Activated naive CD4-positive, alpha-beta T cell treated with anti-CD3 and anti-CD28 coated beads, Interleukin-2, amount 50 U/mL, for 24 hours (primary cell): ENCODE results near the gene HOXB1.
"Not testable (repeated sequence)": the region's sequence is repeated elsewhere in the genome, so short reads cannot be mapped to it uniquely, and the experiment has no call there.

Experiments used
- H3K27ac Mint-ChIP-seq: one replicate; pipeline ENCODE4 v1.8.0; 2021; ENCODE audit warnings: mild to moderate bottlenecking, mixed read lengths
- H3K27me3 Mint-ChIP-seq: one replicate; pipeline ENCODE4 v1.8.0; 2021; ENCODE audit warnings: mixed read lengths
- H3K36me3 Mint-ChIP-seq: one replicate; pipeline ENCODE4 v1.8.0; 2021; ENCODE audit warnings: mixed read lengths
- H3K4me1 Mint-ChIP-seq: one replicate; pipeline ENCODE4 v1.8.0; 2021; ENCODE audit warnings: mixed read lengths
- H3K4me3 Mint-ChIP-seq: one replicate; pipeline ENCODE4 v1.8.0; 2021; ENCODE audit warnings: mild to moderate bottlenecking, mixed read lengths
- H3K9me3 Mint-ChIP-seq: one replicate; pipeline ENCODE4 v1.8.0; 2021; ENCODE audit warnings: mixed read lengths

The HOXB1 gene

GRCh38 chr17:48543107-48543853 is 12.5 kb upstream of the HOXB1 start:
- H3K27ac Mint-ChIP-seq, result peak overlapping the region; percentile 100
- peaks cover 55% of the 10 kb centered on the region for H3K4me1 Mint-ChIP-seq
- peaks cover 1% of the 10 kb centered on the region for H3K27me3 Mint-ChIP-seq

GRCh38 chr17:48542698-48543106 is 11.9 kb upstream of the HOXB1 start:
- Mint-ChIP-seq H3K27me3 (peaks cover 1% of the 10 kb centered on the region), H3K4me1 (peaks cover 49% of the 10 kb centered on the region), H3K9me3 (no peaks in the 10 kb centered on the region), H3K36me3 (peaks cover 1% of the 10 kb centered on the region), H3K27ac (peak overlapping the region; percentile 100), H3K4me3 (peak overlapping the region; percentile 97)

More at GRCh38 chr17:48543107-48543853, 12.5 kb upstream of the HOXB1 start:
- Mint-ChIP-seq H3K9me3 (no peaks in the 10 kb centered on the region), H3K36me3 (peaks cover 1% of the 10 kb centered on the region), H3K4me3 (peak overlapping the region; percentile 97)

GRCh38 chr17:48542114-48542656 is 11.4 kb upstream of the HOXB1 start:
- peak overlapping the region; percentile 100 for H3K27ac Mint-ChIP-seq
- peaks cover 1% of the 10 kb centered on the region for H3K27me3 Mint-ChIP-seq
- H3K4me3 Mint-ChIP-seq, result peak overlapping the region; percentile 97
- peaks cover 44% of the 10 kb centered on the region for H3K4me1 Mint-ChIP-seq
- H3K9me3 Mint-ChIP-seq, result no peaks in the 10 kb centered on the region
- peaks cover 1% of the 10 kb centered on the region for H3K36me3 Mint-ChIP-seq

GRCh38 chr17:48541577-48542113 is 10.8 kb upstream of the HOXB1 start:
- H3K36me3 Mint-ChIP-seq, result peaks cover 1% of the 10 kb centered on the region
- H3K9me3 Mint-ChIP-seq, result no peaks in the 10 kb centered on the region
- H3K27me3 Mint-ChIP-seq, result peaks cover 1% of the 10 kb centered on the region
- H3K4me3 Mint-ChIP-seq, result peak overlapping the region; percentile 97
- H3K27ac Mint-ChIP-seq, result peak overlapping the region; percentile 100
- H3K4me1 Mint-ChIP-seq, result peaks cover 41% of the 10 kb centered on the region

- peaks cover 1% of the 10 kb centered on the region for H3K27me3 Mint-ChIP-seq
- peaks cover 1% of the 10 kb centered on the region for H3K36me3 Mint-ChIP-seq
- H3K9me3 Mint-ChIP-seq, result no peaks in the 10 kb centered on the region
- H3K4me1 Mint-ChIP-seq, result peaks cover 35% of the 10 kb centered on the region
- peak overlapping the region; percentile 97 for H3K4me3 Mint-ChIP-seq
- peak overlapping the region; percentile 100 for H3K27ac Mint-ChIP-seq
Measured at GRCh38 chr17:48541036-48541576, 10.3 kb upstream of the HOXB1 start.

GRCh38 chr17:48540213-48540612 is 9.4 kb upstream of the HOXB1 start:
- peaks cover 1% of the 10 kb centered on the region for H3K27me3 Mint-ChIP-seq
- peaks cover 1% of the 10 kb centered on the region for H3K36me3 Mint-ChIP-seq
- no peaks in the 10 kb centered on the region for H3K9me3 Mint-ChIP-seq
- peaks cover 26% of the 10 kb centered on the region for H3K4me1 Mint-ChIP-seq
- no peak overlapping the region for H3K27ac Mint-ChIP-seq
- H3K4me3 Mint-ChIP-seq, result peak overlapping the region; percentile 73

- no peaks in the 10 kb centered on the region for H3K9me3 Mint-ChIP-seq
- H3K36me3 Mint-ChIP-seq, result peaks cover 1% of the 10 kb centered on the region
- H3K4me3 Mint-ChIP-seq, result no peak overlapping the region
- peaks cover 19% of the 10 kb centered on the region for H3K4me1 Mint-ChIP-seq
- H3K27me3 Mint-ChIP-seq, result peaks cover 1% of the 10 kb centered on the region
- H3K27ac Mint-ChIP-seq, result no peak overlapping the region
Measured at GRCh38 chr17:48539177-48539576, 8.4 kb upstream of the HOXB1 start.

- H3K27me3 Mint-ChIP-seq, result no peaks in the 10 kb centered on the region
- no peak overlapping the region for H3K27ac Mint-ChIP-seq
- no peaks in the 10 kb centered on the region for H3K9me3 Mint-ChIP-seq
- peaks cover 15% of the 10 kb centered on the region for H3K4me1 Mint-ChIP-seq
- H3K4me3 Mint-ChIP-seq, result no peak overlapping the region
- H3K36me3 Mint-ChIP-seq, result peaks cover 1% of the 10 kb centered on the region
Measured at GRCh38 chr17:48537316-48537715, 6.5 kb upstream of the HOXB1 start.

- not testable (repeated sequence) for H3K9me3 Mint-ChIP-seq, H3K4me3 Mint-ChIP-seq, H3K27me3 Mint-ChIP-seq, H3K27ac Mint-ChIP-seq, H3K36me3 Mint-ChIP-seq, H3K4me1 Mint-ChIP-seq
Measured at GRCh38 chr17:48535793-48536559, 5.2 kb upstream of the HOXB1 start.

GRCh38 chr17:48532261-48532660 is 1.4 kb upstream of the HOXB1 start:
- H3K27me3 Mint-ChIP-seq, result peaks cover 2% of the 10 kb centered on the region
- no peak overlapping the region for H3K4me3 Mint-ChIP-seq
- no peaks in the 10 kb centered on the region for H3K9me3 Mint-ChIP-seq
- no peaks in the 10 kb centered on the region for H3K4me1 Mint-ChIP-seq
- no peak overlapping the region for H3K27ac Mint-ChIP-seq
- no peaks in the 10 kb centered on the region for H3K36me3 Mint-ChIP-seq

GRCh38 chr17:48530208-48530886 is 464 bp downstream of the HOXB1 start:
- H3K27me3 Mint-ChIP-seq, result peaks cover 7% of the 10 kb centered on the region
- no peaks in the 10 kb centered on the region for H3K9me3 Mint-ChIP-seq
- H3K4me1 Mint-ChIP-seq, result peaks cover 9% of the 10 kb centered on the region

GRCh38 chr17:48529683-48530009 is 1.2 kb downstream of the HOXB1 start:
- H3K9me3 Mint-ChIP-seq, result no peaks in the 10 kb centered on the region
- H3K36me3 Mint-ChIP-seq, result no peaks in the 10 kb centered on the region
- H3K4me1 Mint-ChIP-seq, result peaks cover 9% of the 10 kb centered on the region
- H3K27ac Mint-ChIP-seq, result no peak overlapping the region
- H3K27me3 Mint-ChIP-seq, result peaks cover 10% of the 10 kb centered on the region
- H3K4me3 Mint-ChIP-seq, result no peak overlapping the region

More at GRCh38 chr17:48530208-48530886, 464 bp downstream of the HOXB1 start:
- no peak overlapping the region for H3K4me3 Mint-ChIP-seq
- no peak overlapping the region for H3K27ac Mint-ChIP-seq
- H3K36me3 Mint-ChIP-seq, result no peaks in the 10 kb centered on the region

GRCh38 chr17:48528936-48529682 is 1.7 kb downstream of the HOXB1 start:
- Mint-ChIP-seq H3K9me3 (no peaks in the 10 kb centered on the region), H3K27ac (no peak overlapping the region)

GRCh38 chr17:48528153-48528935 is 2.5 kb downstream of the HOXB1 start:
- no peak overlapping the region for H3K27ac Mint-ChIP-seq
- no peaks in the 10 kb centered on the region for H3K9me3 Mint-ChIP-seq
- H3K4me3 Mint-ChIP-seq, result peak overlapping the region; percentile 23
- no peaks in the 10 kb centered on the region for H3K36me3 Mint-ChIP-seq
- H3K4me1 Mint-ChIP-seq, result peaks cover 9% of the 10 kb centered on the region
- H3K27me3 Mint-ChIP-seq, result peaks cover 12% of the 10 kb centered on the region

More at GRCh38 chr17:48528936-48529682, 1.7 kb downstream of the HOXB1 start:
- no peaks in the 10 kb centered on the region for H3K36me3 Mint-ChIP-seq
- H3K4me1 Mint-ChIP-seq, result peaks cover 9% of the 10 kb centered on the region
- H3K4me3 Mint-ChIP-seq, result no peak overlapping the region
- H3K27me3 Mint-ChIP-seq, result peaks cover 12% of the 10 kb centered on the region
